Tibial nerve (tissue), 4 donors: ENCODE results near the gene ANKMY1.

Experiments used
- CTCF ChIP-seq, 5 experiments: fragments of 200-600 bp in 3 of 5; fragments of 450-650 bp in 2 of 5; sonication (generic) in 3 of 5; IDR thresholded peaks; one replicate each; pipeline ENCODE4 v1.5.1; 2016 to 2019; ENCODE audit warnings: antibody characterized with exemption in 5 of 5, mild to moderate bottlenecking in 3 of 5, moderate library complexity in 2 of 5
- EP300 ChIP-seq, 2 donors: sonication (generic); formaldehyde crosslinking; IDR thresholded peaks; one replicate each; pipeline ENCODE4 v1.6.1; 2017; ENCODE audit warnings: antibody characterized with exemption in 2 of 2, mild to moderate bottlenecking in 1 of 2
- POLR2A ChIP-seq, 2 donors: fragments of 450-650 bp; IDR thresholded peaks; one replicate each; pipeline ENCODE4 v1.6.1; 2017; ENCODE audit warnings: antibody characterized with exemption in 2 of 2, mild to moderate bottlenecking in 2 of 2, moderate library complexity in 2 of 2

GRCh38 chr2:240601061-240601830 is 43.5 kb upstream of the ANKMY1 start:
- TF ChIP-seq CTCF (IDR thresholded peaks at IDR 0.05) (no peak), EP300 (IDR thresholded peaks at IDR 0.05) (no peak), POLR2A (IDR thresholded peaks at IDR 0.05) (no peak)
